NCI-H2107 treated with DMSO at 0.1 percent for 48 hours (cell line): ENCODE measurements around the gene TGFB2.
"Not testable (repeated sequence)": the region's sequence is repeated elsewhere in the genome, so short reads cannot be mapped to it uniquely, and the experiment has no call there.

ENCODE experiments used
- DNase-seq: peaks from one replicate; lab custom pipeline; 2025; ENCODE audit not compliant: unreplicated experiment; lab: John Stamatoyannopoulos, UW

Gene TGFB2

GRCh38 chr1:218344814-218345672, at the start of gene TGFB2:
TGFB2 (plus strand) TSS chr1:218345336; CDS start chr1:218346702, 1,366 bp downstream.
- DNase-seq: no peak

- DNase-seq: no peak
Observed at GRCh38 chr1:218296162-218296561, 49.0 kb upstream of the TGFB2 start.

- no peak for DNase-seq
Observed at GRCh38 chr1:218297461-218297860, 47.7 kb upstream of the TGFB2 start.

- no peak for DNase-seq
Observed at GRCh38 chr1:218297867-218298266, 47.3 kb upstream of the TGFB2 start.

- no peak for DNase-seq
Observed at GRCh38 chr1:218298398-218298797, 46.7 kb upstream of the TGFB2 start.

GRCh38 chr1:218299416-218299815, 45.7 kb upstream of the TGFB2 start:
- DNase-seq: no peak

- DNase-seq: no peak
Observed at GRCh38 chr1:218301217-218301616, 43.9 kb upstream of the TGFB2 start.

GRCh38 chr1:218302155-218302554, 43.0 kb upstream of the TGFB2 start:
- no peak for DNase-seq

GRCh38 chr1:218303176-218303879, 41.8 kb upstream of the TGFB2 start:
- no peak for DNase-seq

GRCh38 chr1:218304281-218305039, 40.7 kb upstream of the TGFB2 start:
- peak; percentile 98 for DNase-seq

- no peak for DNase-seq
Observed at GRCh38 chr1:218305472-218306064, 39.6 kb upstream of the TGFB2 start.

GRCh38 chr1:218312509-218312908, 32.6 kb upstream of the TGFB2 start:
- no peak for DNase-seq

GRCh38 chr1:218314316-218314715, 30.8 kb upstream of the TGFB2 start:
- DNase-seq: no peak

GRCh38 chr1:218315638-218316037, 29.5 kb upstream of the TGFB2 start:
- no peak for DNase-seq

GRCh38 chr1:218317061-218317460, 28.1 kb upstream of the TGFB2 start:
- DNase-seq: no peak

GRCh38 chr1:218320182-218320581, 25.0 kb upstream of the TGFB2 start:
- not testable (repeated sequence) for DNase-seq

GRCh38 chr1:218322762-218323161, 22.4 kb upstream of the TGFB2 start:
- DNase-seq: no peak

- no peak for DNase-seq
Observed at GRCh38 chr1:218323568-218324225, 21.4 kb upstream of the TGFB2 start.

GRCh38 chr1:218324226-218324580, 20.9 kb upstream of the TGFB2 start:
- no peak for DNase-seq

- DNase-seq: no peak
Observed at GRCh38 chr1:218328769-218329168, 16.4 kb upstream of the TGFB2 start.
